Stimulated activated CD8-positive, alpha-beta memory T cell treated with anti-CD3 and anti-CD28 coated beads, Interleukin-12 subunit alpha, Interleukin-12 subunit beta, amount 100 ng/mL, for 24 hours (primary cell): ENCODE measurements around the gene NCBP2.
A peak's percentile ranks its signal among the peaks of the same experiment; 100 is the strongest.

ENCODE experiments used
- DNase-seq: peaks from one replicate; pipeline ENCODE4 v3.0.0-alpha.2; 2020; ENCODE audit errors: extremely low read depth

The NCBP2 gene

GRCh38 chr3:196942226-196942914 is at the start of gene NCBP2:
NCBP2 (minus strand) TSS chr3:196942528; CDS start chr3:196942503, 25 bp downstream.
- peak; percentile 100 for DNase-seq

- DNase-seq: no peak
Measured at GRCh38 chr3:196991581-196992460, 49.5 kb upstream of the NCBP2 start.

- no peak for DNase-seq
Measured at GRCh38 chr3:196990601-196991007, 48.3 kb upstream of the NCBP2 start.

GRCh38 chr3:196989721-196990262 is 47.5 kb upstream of the NCBP2 start:
- no peak for DNase-seq

GRCh38 chr3:196988241-196989029 is 46.1 kb upstream of the NCBP2 start:
- DNase-seq: no peak

- no peak for DNase-seq
Measured at GRCh38 chr3:196987022-196987421, 44.7 kb upstream of the NCBP2 start.

- no peak for DNase-seq
Measured at GRCh38 chr3:196985954-196986885, 43.9 kb upstream of the NCBP2 start.

- DNase-seq: no peak
Measured at GRCh38 chr3:196985298-196985697, 43.0 kb upstream of the NCBP2 start.

GRCh38 chr3:196983186-196983585 is 40.9 kb upstream of the NCBP2 start:
- DNase-seq: no peak

GRCh38 chr3:196981657-196982056 is 39.3 kb upstream of the NCBP2 start:
- DNase-seq: no peak

- DNase-seq: no peak
Measured at GRCh38 chr3:196979545-196979944, 37.2 kb upstream of the NCBP2 start.

GRCh38 chr3:196976941-196977340 is 34.6 kb upstream of the NCBP2 start:
- no peak for DNase-seq

- DNase-seq: no peak
Measured at GRCh38 chr3:196975349-196975748, 33.0 kb upstream of the NCBP2 start.

GRCh38 chr3:196974661-196975060 is 32.3 kb upstream of the NCBP2 start:
- no peak for DNase-seq

- DNase-seq: no peak
Measured at GRCh38 chr3:196971094-196971698, 28.9 kb upstream of the NCBP2 start.

GRCh38 chr3:196970547-196971093 is 28.3 kb upstream of the NCBP2 start:
- DNase-seq: no peak

GRCh38 chr3:196969660-196970546 is 27.6 kb upstream of the NCBP2 start:
- no peak for DNase-seq

- no peak for DNase-seq
Measured at GRCh38 chr3:196969134-196969659, 26.9 kb upstream of the NCBP2 start.
